Panc1 (cell line): ENCODE results near the gene SMG6. TPM values are rescaled to one million over a fixed set of nuclear protein-coding genes. Genes with fewer than 3 reads are reported as not detected.

ENCODE experiments used
- ATAC-seq: fragments of 200-7000 bp; cut with Tn5 transposase; 2 replicates; pipeline ENCODE4 v1.9.1; 2020; ENCODE audit warnings: mild to moderate bottlenecking, moderate library complexity
- BruUV-seq: library from RNA; stranded (reverse); fragments of 400-500 nt; replicated peaks from 2 replicates; lab custom pipeline; 2021; lab: Mats Ljungman, UMichigan
- CTCF ChIA-PET: fragments of 300-600 bp; sonication (Branson Sonifier 250); formaldehyde crosslinking; loops from one replicate; lab custom pipeline; 2022; ENCODE audit warnings: antibody characterized with exemption; lab: Charles Lee
- POLR2A ChIA-PET: fragments of 300-600 bp; sonication (Branson Sonifier 250); formaldehyde crosslinking; loops from one replicate; lab custom pipeline; 2022; ENCODE audit warnings: antibody characterized with exemption; lab: Charles Lee
- DNase-seq: peaks from one replicate; pipeline ENCODE4 v3.0.0-alpha.2; 2010; ENCODE audit warnings: low read depth, low spot score
- H3K27ac ChIP-seq: 2 replicates; pipeline ENCODE4 v1.5.1; 2011; ENCODE audit warnings: mild to moderate bottlenecking, low read length, inconsistent platforms
- H3K27me3 ChIP-seq: fragments of 200-500 bp; sonication (Bioruptor generic); 2 replicates; pipeline ENCODE4 v1.6.0; 2014; ENCODE audit warnings: low read length, inconsistent platforms; ENCODE audit not compliant: control insufficient read depth, insufficient read depth
- H3K36me3 ChIP-seq: fragments of 200-500 bp; sonication (Bioruptor generic); 2 replicates; pipeline ENCODE4 v1.5.1; 2014; ENCODE audit warnings: inconsistent platforms, mild to moderate bottlenecking, low read length, moderate library complexity; ENCODE audit not compliant: control insufficient read depth, insufficient read depth
- H3K4me1 ChIP-seq: 2 replicates; pipeline ENCODE4 v1.5.1; 2011; ENCODE audit warnings: inconsistent platforms, mild to moderate bottlenecking, low read length, moderate library complexity; ENCODE audit not compliant: control insufficient read depth, insufficient read depth
- H3K4me3 ChIP-seq, 2 experiments: 2 replicates each; pipeline ENCODE4 v1.5.1; 2011 to 2012; ENCODE audit warnings: low read depth in 2 of 2, low read length in 2 of 2, mild to moderate bottlenecking in 2 of 2, inconsistent platforms in 1 of 2, moderate library complexity in 1 of 2
- H3K9me3 ChIP-seq: fragments of 200-500 bp; sonication (Bioruptor generic); 2 replicates; pipeline ENCODE4 v1.5.1; 2014; ENCODE audit warnings: low read depth, mild to moderate bottlenecking, inconsistent platforms, low read length, moderate library complexity; ENCODE audit not compliant: control insufficient read depth, insufficient read depth
- POLR2AphosphoS5 ChIP-seq: IDR thresholded peaks from 2 replicates; pipeline ENCODE4 v1.6.1; 2012; ENCODE audit warnings: mild to moderate bottlenecking, low read depth, low read length, moderate library complexity
- SIN3A ChIP-seq: IDR thresholded peaks from 2 replicates; pipeline ENCODE4 v1.6.1; 2012; ENCODE audit warnings: low read depth, mild to moderate bottlenecking, low read length, moderate library complexity, borderline replicate concordance; ENCODE audit not compliant: insufficient read depth
- TCF7L2 ChIP-seq: IDR thresholded peaks from 2 replicates; pipeline ENCODE4 v1.6.1; 2011; ENCODE audit warnings: mild to moderate bottlenecking, low read depth, low read length, inconsistent platforms
- in situ Hi-C: cut with HindIII; loops from 2 replicates; pipeline ENCODE4 v1.10.0; 2016; ENCODE audit warnings: low sequenced_read_pairs, low pct_unique_long_range_greater_than_20kb
- intact Hi-C: fragments of 100-400 bp; cut with micrococcal nuclease; formaldehyde crosslinking; loops from one replicate; pipeline ENCODE4 v1.10.0; 2022; ENCODE audit not compliant: unreplicated experiment
- total RNA-seq: library from RNA; stranded (reverse); gene quantifications from one replicate; pipeline ENCODE4 v1.2.1, GENCODE V29; 2021; ENCODE audit not compliant: unreplicated experiment
- TF ChIP-seq, protein P1 (sequence below), 2 experiments: IDR thresholded peaks; 2 replicates each; pipeline ENCODE4 v1.6.1; 2011 to 2012; ENCODE audit warnings: low read depth in 2 of 2, control low read depth in 1 of 2, low read length in 1 of 2, mild to moderate bottlenecking in 1 of 2, moderate library complexity in 1 of 2; ENCODE audit not compliant: insufficient read depth in 1 of 2
- TF ChIP-seq, protein P2 (sequence below): fragments of 450-650 bp; IDR thresholded peaks from 2 replicates; pipeline ENCODE4 v1.5.1; 2017; ENCODE audit warnings: mild to moderate bottlenecking

SMG6 gene
- total RNA-seq, 1 experiment from 2014 or later: 17.8 TPM

DNA sequence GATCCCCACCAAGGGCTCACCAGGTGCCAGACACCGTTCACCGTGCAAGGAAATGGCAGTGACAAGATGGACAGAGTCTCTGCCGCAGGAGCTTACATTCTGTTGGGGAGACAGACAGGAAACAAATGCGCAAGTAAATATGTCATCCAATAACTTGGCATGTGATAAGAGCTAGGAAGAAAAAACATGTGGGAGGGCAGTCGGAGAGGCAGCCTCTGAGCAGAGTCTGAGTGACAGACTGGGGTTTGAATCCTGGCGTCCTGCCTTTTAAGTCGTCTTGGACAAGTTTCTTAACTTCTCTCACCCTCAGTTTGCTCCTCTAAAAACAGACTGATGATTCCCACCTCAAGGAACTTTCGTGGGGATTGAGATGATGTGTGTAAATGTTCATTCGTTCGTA, 40.9 kb upstream of the SMG6 start:
- H3K36me3 ChIP-seq: no peaks in the 10 kb centered on the region
- no peaks in the 10 kb centered on the region for H3K27me3 ChIP-seq
- no peak overlapping the region for H3K4me3 ChIP-seq
- ChIA-PET CTCF (no interaction called here), POLR2A (no interaction called here)
- BruUV-seq: no TSS peak
- ATAC-seq (no peak), DNase-seq (no peak)
- in situ Hi-C loops (no loop called here), intact Hi-C loops (no loop called here)
- no peaks in the 10 kb centered on the region for H3K9me3 ChIP-seq
- H3K27ac ChIP-seq: no peak overlapping the region
- no peaks in the 10 kb centered on the region for H3K4me1 ChIP-seq
- TF ChIP-seq, protein P1, sequence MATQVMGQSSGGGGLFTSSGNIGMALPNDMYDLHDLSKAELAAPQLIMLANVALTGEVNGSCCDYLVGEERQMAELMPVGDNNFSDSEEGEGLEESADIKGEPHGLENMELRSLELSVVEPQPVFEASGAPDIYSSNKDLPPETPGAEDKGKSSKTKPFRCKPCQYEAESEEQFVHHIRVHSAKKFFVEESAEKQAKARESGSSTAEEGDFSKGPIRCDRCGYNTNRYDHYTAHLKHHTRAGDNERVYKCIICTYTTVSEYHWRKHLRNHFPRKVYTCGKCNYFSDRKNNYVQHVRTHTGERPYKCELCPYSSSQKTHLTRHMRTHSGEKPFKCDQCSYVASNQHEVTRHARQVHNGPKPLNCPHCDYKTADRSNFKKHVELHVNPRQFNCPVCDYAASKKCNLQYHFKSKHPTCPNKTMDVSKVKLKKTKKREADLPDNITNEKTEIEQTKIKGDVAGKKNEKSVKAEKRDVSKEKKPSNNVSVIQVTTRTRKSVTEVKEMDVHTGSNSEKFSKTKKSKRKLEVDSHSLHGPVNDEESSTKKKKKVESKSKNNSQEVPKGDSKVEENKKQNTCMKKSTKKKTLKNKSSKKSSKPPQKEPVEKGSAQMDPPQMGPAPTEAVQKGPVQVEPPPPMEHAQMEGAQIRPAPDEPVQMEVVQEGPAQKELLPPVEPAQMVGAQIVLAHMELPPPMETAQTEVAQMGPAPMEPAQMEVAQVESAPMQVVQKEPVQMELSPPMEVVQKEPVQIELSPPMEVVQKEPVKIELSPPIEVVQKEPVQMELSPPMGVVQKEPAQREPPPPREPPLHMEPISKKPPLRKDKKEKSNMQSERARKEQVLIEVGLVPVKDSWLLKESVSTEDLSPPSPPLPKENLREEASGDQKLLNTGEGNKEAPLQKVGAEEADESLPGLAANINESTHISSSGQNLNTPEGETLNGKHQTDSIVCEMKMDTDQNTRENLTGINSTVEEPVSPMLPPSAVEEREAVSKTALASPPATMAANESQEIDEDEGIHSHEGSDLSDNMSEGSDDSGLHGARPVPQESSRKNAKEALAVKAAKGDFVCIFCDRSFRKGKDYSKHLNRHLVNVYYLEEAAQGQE (IDR thresholded peaks at IDR 0.05; ENCODE audit: insufficient read depth in 1 of 2, low read depth in 2 of 2, low read length in 1 of 2): no peak
- TF ChIP-seq POLR2AphosphoS5: no peak
- no peak for TF ChIP-seq SIN3A
- no peak for TF ChIP-seq TCF7L2
- TF ChIP-seq, protein P2, sequence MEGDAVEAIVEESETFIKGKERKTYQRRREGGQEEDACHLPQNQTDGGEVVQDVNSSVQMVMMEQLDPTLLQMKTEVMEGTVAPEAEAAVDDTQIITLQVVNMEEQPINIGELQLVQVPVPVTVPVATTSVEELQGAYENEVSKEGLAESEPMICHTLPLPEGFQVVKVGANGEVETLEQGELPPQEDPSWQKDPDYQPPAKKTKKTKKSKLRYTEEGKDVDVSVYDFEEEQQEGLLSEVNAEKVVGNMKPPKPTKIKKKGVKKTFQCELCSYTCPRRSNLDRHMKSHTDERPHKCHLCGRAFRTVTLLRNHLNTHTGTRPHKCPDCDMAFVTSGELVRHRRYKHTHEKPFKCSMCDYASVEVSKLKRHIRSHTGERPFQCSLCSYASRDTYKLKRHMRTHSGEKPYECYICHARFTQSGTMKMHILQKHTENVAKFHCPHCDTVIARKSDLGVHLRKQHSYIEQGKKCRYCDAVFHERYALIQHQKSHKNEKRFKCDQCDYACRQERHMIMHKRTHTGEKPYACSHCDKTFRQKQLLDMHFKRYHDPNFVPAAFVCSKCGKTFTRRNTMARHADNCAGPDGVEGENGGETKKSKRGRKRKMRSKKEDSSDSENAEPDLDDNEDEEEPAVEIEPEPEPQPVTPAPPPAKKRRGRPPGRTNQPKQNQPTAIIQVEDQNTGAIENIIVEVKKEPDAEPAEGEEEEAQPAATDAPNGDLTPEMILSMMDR: no peak

DNA sequence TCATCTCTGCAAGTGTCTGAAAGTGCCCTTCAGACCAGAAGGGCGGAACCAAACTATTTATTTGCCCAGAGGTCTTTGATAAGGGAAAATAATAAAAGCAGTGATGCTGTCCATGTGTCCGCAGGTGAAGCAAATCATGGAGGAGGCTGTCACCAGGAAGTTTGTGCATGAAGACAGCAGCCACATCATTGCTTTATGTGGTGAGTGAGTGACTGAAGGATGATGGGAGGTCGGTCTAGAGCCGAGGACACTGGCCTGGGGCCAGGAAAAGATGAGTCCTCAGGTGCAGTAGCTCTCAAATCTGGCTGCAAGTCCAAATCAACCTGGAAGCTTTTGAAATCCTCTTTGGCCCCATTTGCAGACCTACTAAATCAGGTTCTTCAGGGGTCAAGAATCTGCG, 39.8 kb upstream of the SMG6 start:
- Histone ChIP-seq H3K9me3 (no peaks in the 10 kb centered on the region), H3K36me3 (no peaks in the 10 kb centered on the region), H3K4me3 (no peak overlapping the region), H3K27me3 (no peaks in the 10 kb centered on the region), H3K27ac (no peak overlapping the region), H3K4me1 (peaks cover 2% of the 10 kb centered on the region; the same call in 1 of the 2 replicates)
- POLR2A ChIA-PET: no interaction called here
- in situ Hi-C loops: no loop called here
- intact Hi-C loops: no loop called here
- TF ChIP-seq, protein P2: no peak
- TF ChIP-seq SIN3A: no peak
- TF ChIP-seq POLR2AphosphoS5: no peak
- no peak for TF ChIP-seq TCF7L2
- TF ChIP-seq, protein P1 (IDR thresholded peaks at IDR 0.05; ENCODE audit: insufficient read depth in 1 of 2, low read depth in 2 of 2, low read length in 1 of 2): no peak
- no TSS peak for BruUV-seq
- CTCF ChIA-PET: no interaction called here
- ATAC-seq: no peak
- DNase-seq: no peak
